ACC112 (cell line): ENCODE results near the gene MYH6.
A peak's percentile ranks its signal among the peaks of the same experiment; 100 is the strongest.

ENCODE experiments used
- H2AFZ ChIP-seq: fragments of 200-600 bp; sonication (generic); one replicate; pipeline ENCODE4 v1.6.0; 2017; ENCODE audit warnings: antibody characterized with exemption, low read length; ENCODE audit not compliant: unreplicated experiment
- H3K27ac ChIP-seq: fragments of 200-600 bp; sonication (generic); 2 replicates; pipeline ENCODE4 v1.5.1; 2014; ENCODE audit warnings: low read depth, mild to moderate bottlenecking, antibody characterized with exemption, low read length, moderate library complexity
- H3K27me3 ChIP-seq: fragments of 200-600 bp; sonication (generic); 2 replicates; pipeline ENCODE4 v1.6.1; 2014; ENCODE audit warnings: mild to moderate bottlenecking, antibody characterized with exemption, low read length, moderate library complexity, mixed read lengths; ENCODE audit not compliant: insufficient read depth
- H3K36me3 ChIP-seq: fragments of 200-600 bp; sonication (generic); 2 replicates; pipeline ENCODE4 v1.6.1; 2016; ENCODE audit warnings: mild to moderate bottlenecking, antibody characterized with exemption, low read length, moderate library complexity, mixed read lengths; ENCODE audit not compliant: insufficient read depth
- H3K4me1 ChIP-seq: fragments of 200-600 bp; sonication (generic); one replicate; pipeline ENCODE4 v1.6.1; 2016; ENCODE audit warnings: low read length, mixed read lengths; ENCODE audit not compliant: insufficient read depth, unreplicated experiment, control insufficient read depth
- H3K4me3 ChIP-seq: fragments of 200-600 bp; sonication (generic); 2 replicates; pipeline ENCODE4 v1.5.1; 2014; ENCODE audit warnings: mild to moderate bottlenecking, low read depth, low read length
- H3K79me2 ChIP-seq: fragments of 200-600 bp; sonication (generic); one replicate; pipeline ENCODE4 v1.6.0; 2016; ENCODE audit warnings: low read length; ENCODE audit not compliant: control insufficient read depth, unreplicated experiment, insufficient read depth

The MYH6 gene

GRCh38 chr14:23361320-23361719 is 46.8 kb downstream of the MYH6 start:
- Histone ChIP-seq H2AFZ (no peak overlapping the region), H3K27me3 (no peaks in the 10 kb centered on the region), H3K79me2 (peaks cover 16% of the 10 kb centered on the region), H3K4me3 (no peak overlapping the region), H3K4me1 (peaks cover 11% of the 10 kb centered on the region), H3K27ac (peak overlapping the region; percentile 74), H3K36me3 (no peaks in the 10 kb centered on the region)

GRCh38 chr14:23360496-23360895 is 47.6 kb downstream of the MYH6 start:
- no peak overlapping the region; the same call in 1 of the 2 replicates for H3K27ac ChIP-seq

DNA sequence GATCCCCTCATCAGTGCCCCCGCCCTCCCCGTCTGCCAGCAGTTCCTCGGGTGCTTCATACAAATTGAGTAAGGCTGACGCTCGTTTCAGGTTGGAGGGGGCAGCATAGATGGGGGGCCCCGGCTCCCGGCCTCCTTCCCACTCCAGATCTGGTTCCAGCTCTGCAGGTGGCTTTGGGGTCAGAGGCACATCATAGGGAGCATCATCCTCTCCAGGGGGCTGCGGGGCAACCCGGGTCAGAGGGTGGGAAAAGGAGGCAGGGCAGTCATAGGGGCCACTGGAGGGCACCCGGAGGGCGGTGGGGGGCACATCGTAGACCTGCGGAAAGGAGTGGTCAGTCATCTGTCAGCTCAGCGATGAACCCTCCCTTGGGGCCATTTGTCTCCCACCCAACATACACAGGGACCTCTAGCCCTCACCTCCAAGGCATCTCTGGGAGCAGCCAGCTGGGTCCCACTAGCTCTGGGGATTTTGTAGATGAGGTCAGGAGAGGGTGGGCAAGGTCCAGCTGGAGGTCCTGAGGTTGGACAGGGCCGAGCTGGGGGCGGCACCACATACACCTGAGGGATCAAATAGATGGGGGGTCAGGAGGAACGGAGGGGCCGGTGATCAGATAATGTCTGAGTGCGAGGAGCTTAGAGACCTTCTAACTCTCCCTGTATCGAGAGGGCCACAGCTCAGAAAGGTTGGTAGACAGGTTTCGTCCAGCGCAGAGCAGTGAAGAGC is 48.2 kb downstream of the MYH6 start:
- no peak overlapping the region for H3K27ac ChIP-seq
- H3K27me3 ChIP-seq = no peaks in the 10 kb centered on the region
- H3K79me2 ChIP-seq = peaks cover 15% of the 10 kb centered on the region

More at GRCh38 chr14:23360496-23360895, 47.6 kb downstream of the MYH6 start:
- Histone ChIP-seq H3K36me3 (no peaks in the 10 kb centered on the region), H3K27me3 (no peaks in the 10 kb centered on the region), H2AFZ (no peak overlapping the region), H3K79me2 (peaks cover 16% of the 10 kb centered on the region), H3K4me3 (no peak overlapping the region), H3K4me1 (peaks cover 11% of the 10 kb centered on the region)

GRCh38 chr14:23359167-23359626 is 48.9 kb downstream of the MYH6 start:
- Histone ChIP-seq H3K79me2 (peaks cover 8% of the 10 kb centered on the region), H3K36me3 (no peaks in the 10 kb centered on the region), H3K27ac (no peak overlapping the region), H3K4me1 (peaks cover 11% of the 10 kb centered on the region), H3K4me3 (no peak overlapping the region), H3K27me3 (no peaks in the 10 kb centered on the region), H2AFZ (no peak overlapping the region)

More for the DNA sequence above, 48.2 kb downstream of the MYH6 start:
- peaks cover 11% of the 10 kb centered on the region for H3K4me1 ChIP-seq
- H3K36me3 ChIP-seq = no peaks in the 10 kb centered on the region
- no peak overlapping the region for H2AFZ ChIP-seq
- no peak overlapping the region for H3K4me3 ChIP-seq

- Histone ChIP-seq H3K4me1 (peaks cover 8% of the 10 kb centered on the region), H3K36me3 (no peaks in the 10 kb centered on the region)
These were observed 49.4 kb downstream of the MYH6 start for GRCh38 chr14:23358553-23359166.

DNA sequence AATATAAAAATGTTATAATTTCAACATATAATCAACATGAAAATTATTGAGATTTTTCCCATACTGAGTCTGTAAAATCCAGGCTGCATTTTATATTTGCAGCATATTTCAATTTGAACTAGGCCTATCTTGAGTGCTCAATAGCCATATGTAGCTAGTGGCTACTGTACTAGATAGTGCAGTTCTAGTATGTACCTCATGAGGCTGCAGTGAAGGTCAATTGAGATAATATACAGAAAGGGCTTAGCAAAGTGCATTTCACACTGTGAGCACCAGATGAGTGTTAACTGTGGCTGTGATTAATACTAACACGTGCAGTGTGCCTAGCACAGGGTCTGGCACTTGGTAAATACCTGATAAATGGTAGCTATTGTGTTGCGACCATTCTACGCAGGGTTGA is 50.0 kb downstream of the MYH6 start:
- Histone ChIP-seq H3K27me3 (no peaks in the 10 kb centered on the region), H3K4me1 (peaks cover 10% of the 10 kb centered on the region), H3K4me3 (no peak overlapping the region), H3K36me3 (no peaks in the 10 kb centered on the region), H3K79me2 (peaks cover 3% of the 10 kb centered on the region), H3K27ac (no peak overlapping the region), H2AFZ (no peak overlapping the region)

More at GRCh38 chr14:23358553-23359166, 49.4 kb downstream of the MYH6 start:
- no peak overlapping the region for H2AFZ ChIP-seq
- H3K79me2 ChIP-seq = peaks cover 3% of the 10 kb centered on the region
- no peak overlapping the region for H3K4me3 ChIP-seq
- H3K27ac ChIP-seq = no peak overlapping the region
- H3K27me3 ChIP-seq = no peaks in the 10 kb centered on the region

GRCh38 chr14:23357261-23357660 is 50.8 kb downstream of the MYH6 start:
- Histone ChIP-seq H3K79me2 (peaks cover 3% of the 10 kb centered on the region), H3K27ac (no peak overlapping the region), H2AFZ (no peak overlapping the region), H3K4me3 (no peak overlapping the region), H3K36me3 (no peaks in the 10 kb centered on the region), H3K4me1 (peaks cover 11% of the 10 kb centered on the region), H3K27me3 (no peaks in the 10 kb centered on the region)

GRCh38 chr14:23356662-23357061 is 51.4 kb downstream of the MYH6 start:
- no peak overlapping the region for H2AFZ ChIP-seq

DNA sequence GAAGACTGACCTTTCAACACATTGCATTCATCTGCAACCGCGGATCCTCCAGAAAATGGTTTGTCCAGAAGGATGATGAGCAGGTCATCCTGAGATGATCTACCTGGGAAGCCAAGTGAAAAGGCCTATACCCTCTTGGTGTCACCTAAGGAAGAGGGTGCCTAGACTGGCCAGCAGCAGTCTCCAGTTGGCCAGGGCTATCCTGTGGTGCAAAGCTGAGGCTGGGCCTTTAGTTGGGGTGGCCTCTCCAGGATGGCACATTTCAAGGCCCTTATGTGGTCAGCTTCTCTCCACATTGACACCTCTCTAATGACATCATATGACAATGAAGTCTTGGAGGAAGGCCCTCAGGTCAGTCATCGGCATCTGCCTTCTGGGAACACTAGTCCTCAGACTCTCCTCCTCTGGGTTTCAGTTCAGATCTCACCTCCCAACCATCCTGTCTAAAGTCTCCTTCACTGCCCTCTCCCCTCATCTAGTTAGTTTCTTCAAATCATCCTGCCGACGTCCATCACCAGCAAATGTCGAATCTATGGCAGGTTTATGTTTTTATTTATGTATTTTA is 52.1 kb downstream of the MYH6 start:
- Histone ChIP-seq H3K79me2 (no peaks in the 10 kb centered on the region), H3K27me3 (no peaks in the 10 kb centered on the region), H3K4me3 (no peak overlapping the region), H3K4me1 (peaks cover 4% of the 10 kb centered on the region), H2AFZ (no peak overlapping the region), H3K27ac (no peak overlapping the region), H3K36me3 (no peaks in the 10 kb centered on the region)

More at GRCh38 chr14:23356662-23357061, 51.4 kb downstream of the MYH6 start:
- H3K4me3 ChIP-seq = no peak overlapping the region
- peaks cover 1% of the 10 kb centered on the region for H3K79me2 ChIP-seq
- peaks cover 6% of the 10 kb centered on the region for H3K4me1 ChIP-seq
- H3K27ac ChIP-seq = no peak overlapping the region
- no peaks in the 10 kb centered on the region for H3K27me3 ChIP-seq
- H3K36me3 ChIP-seq = no peaks in the 10 kb centered on the region

- no peak overlapping the region for H3K27ac ChIP-seq
- H3K36me3 ChIP-seq = no peaks in the 10 kb centered on the region
- peaks cover 4% of the 10 kb centered on the region for H3K4me1 ChIP-seq
- no peak overlapping the region for H3K4me3 ChIP-seq
- no peak overlapping the region for H2AFZ ChIP-seq
- H3K27me3 ChIP-seq = no peaks in the 10 kb centered on the region
- H3K79me2 ChIP-seq = no peaks in the 10 kb centered on the region
These were observed 53.1 kb downstream of the MYH6 start for GRCh38 chr14:23354990-23355389.
